K562 (cell line): ENCODE results near the gene SLC48A1. TPM values are rescaled to one million over a fixed set of nuclear protein-coding genes. Genes with fewer than 3 reads are reported as not detected.

Experiments
- GTF2A2 ChIP-seq: IDR thresholded peaks from 2 replicates; pipeline ENCODE4 v1.6.1; 2016; ENCODE audit warnings: mild to moderate bottlenecking, missing genetic modification characterization, missing compliant biosample characterization
- HDGF ChIP-seq: fragments of 450-650 bp; IDR thresholded peaks from 2 replicates; pipeline ENCODE4 v1.6.1; 2016
- HNRNPLL ChIP-seq: fragments of 200-400 bp; formaldehyde crosslinking; IDR thresholded peaks from 2 replicates; pipeline ENCODE4 v1.6.1; 2017; ENCODE audit warnings: low read length, low read depth, mild to moderate bottlenecking; ENCODE audit not compliant: poor library complexity, severe bottlenecking
- NCOR1 ChIP-seq: fragments of 450-650 bp; IDR thresholded peaks from 2 replicates; pipeline ENCODE4 v1.6.1; 2016; ENCODE audit warnings: mild to moderate bottlenecking, moderate library complexity
- PCBP1 ChIP-seq: fragments of 200-400 bp; formaldehyde crosslinking; IDR thresholded peaks from 2 replicates; pipeline ENCODE4 v1.6.1; 2018; ENCODE audit warnings: mild to moderate bottlenecking, low read depth, low read length; ENCODE audit not compliant: poor library complexity, severe bottlenecking
- YY1 ChIP-seq, 3 experiments: IDR thresholded peaks; 2 replicates each; pipeline ENCODE4 v1.6.1; 2011; ENCODE audit warnings: low read length in 2 of 3, mild to moderate bottlenecking in 2 of 3, moderate library complexity in 2 of 3, borderline replicate concordance in 1 of 3, control low read depth in 1 of 3, low read depth in 1 of 3; ENCODE audit not compliant: insufficient read depth in 3 of 3, insufficient replicate concordance in 2 of 3, control insufficient read depth in 1 of 3, insufficient read length in 1 of 3; ENCODE audit errors: extremely low read depth in 1 of 3
- ZNF124 ChIP-seq: sonication (generic); formaldehyde crosslinking; IDR thresholded peaks from 2 replicates; pipeline ENCODE4 v1.8.1; 2022; ENCODE audit warnings: missing genetic modification reagents
- polyA plus RNA-seq, 8 experiments: library from polyadenylated mRNA; depleted of rRNA in 4 of 8; stranded (reverse) in 5 of 8; unstranded in 3 of 8; fragments of >200 nt; fragmentation: Nextera tagmentation in 2 of 8; fragmentation: Illumina TruSeq in 1 of 8; extraction: Ambion mirVana in 2 of 8; extraction: Trizol in 1 of 8; gene quantifications; 2 replicates each; pipeline versions ENCODE4 v1.2.1 to v1.2.3, GENCODE V29; 2011 to 2014; ENCODE audit warnings: inconsistent platforms in 1 of 8, missing spikeins in 1 of 8
- total RNA-seq, 7 experiments: library from RNA; depleted of rRNA in 6 of 7; stranded (reverse); fragments of >200 nt in 6 of 7; fragmentation: Illumina TruSeq in 2 of 7; extraction: Trizol in 2 of 7; gene quantifications; 2 replicates each; pipeline versions ENCODE4 v1.2.1 to v1.2.3, GENCODE V29; 2011 to 2021; ENCODE audit warnings: low replicate concordance in 1 of 7
- TF ChIP-seq, protein P1 (sequence below): sonication (generic); formaldehyde crosslinking; IDR thresholded peaks from 2 replicates; pipeline ENCODE4 v1.8.1; 2023; ENCODE audit warnings: mild to moderate bottlenecking, missing genetic modification reagents
- TF ChIP-seq, protein P2 (sequence below): fragments of 450-650 bp; formaldehyde crosslinking; IDR thresholded peaks from 2 replicates; pipeline ENCODE4 v1.4.0; 2022; ENCODE audit warnings: mild to moderate bottlenecking, moderate library complexity
- TF ChIP-seq, protein P3 (sequence below), 3 experiments: fragments of 200-800 bp in 1 of 3; fragments of 250-450 bp in 1 of 3; fragments of 450-650 bp in 1 of 3; sonication (Bioruptor Pico) in 1 of 3; sonication (Bioruptor generic) in 1 of 3; formaldehyde crosslinking in 1 of 3; IDR thresholded peaks; 2 replicates each; pipeline versions ENCODE4 v1.6.1 to v1.8.0; 2016 to 2022; ENCODE audit warnings: mild to moderate bottlenecking in 2 of 3, missing genetic modification characterization in 2 of 3, missing compliant biosample characterization in 1 of 3, moderate library complexity in 1 of 3
- TF ChIP-seq, protein P4 (sequence below): fragments of 450-650 bp; IDR thresholded peaks from 2 replicates; pipeline ENCODE4 v1.6.1; 2017; ENCODE audit warnings: antibody characterized with exemption

The SLC48A1 gene
- total and polyA plus RNA-seq, 9 of the 15 experiments (the other 6 are each of a cell fraction or from before 2014, with no cell fraction given) = 10.7 to 37.5 (median 18.7) TPM

DNA sequence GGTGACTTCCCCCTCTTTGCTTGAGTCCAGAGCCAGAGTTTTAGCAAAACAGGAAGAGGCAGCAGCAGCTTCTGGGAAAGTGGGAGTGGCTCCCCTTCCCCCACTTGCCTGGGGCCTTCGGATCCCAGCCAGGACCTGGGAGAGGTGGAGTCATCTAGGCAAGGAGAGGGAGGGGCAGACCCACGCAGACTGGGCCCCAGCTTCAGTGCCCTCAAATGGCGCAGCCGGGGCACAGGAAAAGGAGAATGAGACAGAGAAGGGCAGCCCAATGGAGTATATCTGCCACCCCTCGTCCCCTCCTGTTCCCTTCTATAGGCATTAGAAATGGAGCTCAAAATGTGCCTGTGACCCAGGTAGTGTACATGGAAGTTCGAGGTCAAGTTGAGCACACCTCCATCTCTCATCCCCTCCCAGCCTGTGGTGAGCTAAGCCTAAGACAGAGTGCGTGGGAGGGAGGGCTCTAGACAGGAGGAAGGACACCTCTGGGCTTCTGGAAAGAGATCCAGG, 56.0 kb downstream of the SLC48A1 start (continued):
- TF ChIP-seq, protein P1, sequence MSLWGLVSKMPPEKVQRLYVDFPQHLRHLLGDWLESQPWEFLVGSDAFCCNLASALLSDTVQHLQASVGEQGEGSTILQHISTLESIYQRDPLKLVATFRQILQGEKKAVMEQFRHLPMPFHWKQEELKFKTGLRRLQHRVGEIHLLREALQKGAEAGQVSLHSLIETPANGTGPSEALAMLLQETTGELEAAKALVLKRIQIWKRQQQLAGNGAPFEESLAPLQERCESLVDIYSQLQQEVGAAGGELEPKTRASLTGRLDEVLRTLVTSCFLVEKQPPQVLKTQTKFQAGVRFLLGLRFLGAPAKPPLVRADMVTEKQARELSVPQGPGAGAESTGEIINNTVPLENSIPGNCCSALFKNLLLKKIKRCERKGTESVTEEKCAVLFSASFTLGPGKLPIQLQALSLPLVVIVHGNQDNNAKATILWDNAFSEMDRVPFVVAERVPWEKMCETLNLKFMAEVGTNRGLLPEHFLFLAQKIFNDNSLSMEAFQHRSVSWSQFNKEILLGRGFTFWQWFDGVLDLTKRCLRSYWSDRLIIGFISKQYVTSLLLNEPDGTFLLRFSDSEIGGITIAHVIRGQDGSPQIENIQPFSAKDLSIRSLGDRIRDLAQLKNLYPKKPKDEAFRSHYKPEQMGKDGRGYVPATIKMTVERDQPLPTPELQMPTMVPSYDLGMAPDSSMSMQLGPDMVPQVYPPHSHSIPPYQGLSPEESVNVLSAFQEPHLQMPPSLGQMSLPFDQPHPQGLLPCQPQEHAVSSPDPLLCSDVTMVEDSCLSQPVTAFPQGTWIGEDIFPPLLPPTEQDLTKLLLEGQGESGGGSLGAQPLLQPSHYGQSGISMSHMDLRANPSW (CRISPR knock-in tag) = 0 out of 2 replicates have a peak, but pooled peaks have one; percentile 81
- TF ChIP-seq ZNF124 (CRISPR knock-in tag) (no peak), NCOR1 (no peak), PCBP1 (no peak), YY1 (IDR thresholded peaks at IDR 0.05; ENCODE audit: borderline replicate concordance in 1 of 3, control insufficient read depth in 1 of 3, extremely low read depth in 1 of 3, insufficient read depth in 3 of 3, insufficient read length in 1 of 3, insufficient replicate concordance in 2 of 3, low read depth in 1 of 3, low read length in 2 of 3) (peak in 1 of 3 experiments; percentile 14), HDGF (0 out of 2 replicates have a peak, but pooled peaks have one; percentile 73), GTF2A2 (tag) (no peak), HNRNPLL (no peak)
- TF ChIP-seq, protein P2, sequence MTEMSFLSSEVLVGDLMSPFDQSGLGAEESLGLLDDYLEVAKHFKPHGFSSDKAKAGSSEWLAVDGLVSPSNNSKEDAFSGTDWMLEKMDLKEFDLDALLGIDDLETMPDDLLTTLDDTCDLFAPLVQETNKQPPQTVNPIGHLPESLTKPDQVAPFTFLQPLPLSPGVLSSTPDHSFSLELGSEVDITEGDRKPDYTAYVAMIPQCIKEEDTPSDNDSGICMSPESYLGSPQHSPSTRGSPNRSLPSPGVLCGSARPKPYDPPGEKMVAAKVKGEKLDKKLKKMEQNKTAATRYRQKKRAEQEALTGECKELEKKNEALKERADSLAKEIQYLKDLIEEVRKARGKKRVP (CRISPR knock-in tag) = no peak
- TF ChIP-seq, protein P3, sequence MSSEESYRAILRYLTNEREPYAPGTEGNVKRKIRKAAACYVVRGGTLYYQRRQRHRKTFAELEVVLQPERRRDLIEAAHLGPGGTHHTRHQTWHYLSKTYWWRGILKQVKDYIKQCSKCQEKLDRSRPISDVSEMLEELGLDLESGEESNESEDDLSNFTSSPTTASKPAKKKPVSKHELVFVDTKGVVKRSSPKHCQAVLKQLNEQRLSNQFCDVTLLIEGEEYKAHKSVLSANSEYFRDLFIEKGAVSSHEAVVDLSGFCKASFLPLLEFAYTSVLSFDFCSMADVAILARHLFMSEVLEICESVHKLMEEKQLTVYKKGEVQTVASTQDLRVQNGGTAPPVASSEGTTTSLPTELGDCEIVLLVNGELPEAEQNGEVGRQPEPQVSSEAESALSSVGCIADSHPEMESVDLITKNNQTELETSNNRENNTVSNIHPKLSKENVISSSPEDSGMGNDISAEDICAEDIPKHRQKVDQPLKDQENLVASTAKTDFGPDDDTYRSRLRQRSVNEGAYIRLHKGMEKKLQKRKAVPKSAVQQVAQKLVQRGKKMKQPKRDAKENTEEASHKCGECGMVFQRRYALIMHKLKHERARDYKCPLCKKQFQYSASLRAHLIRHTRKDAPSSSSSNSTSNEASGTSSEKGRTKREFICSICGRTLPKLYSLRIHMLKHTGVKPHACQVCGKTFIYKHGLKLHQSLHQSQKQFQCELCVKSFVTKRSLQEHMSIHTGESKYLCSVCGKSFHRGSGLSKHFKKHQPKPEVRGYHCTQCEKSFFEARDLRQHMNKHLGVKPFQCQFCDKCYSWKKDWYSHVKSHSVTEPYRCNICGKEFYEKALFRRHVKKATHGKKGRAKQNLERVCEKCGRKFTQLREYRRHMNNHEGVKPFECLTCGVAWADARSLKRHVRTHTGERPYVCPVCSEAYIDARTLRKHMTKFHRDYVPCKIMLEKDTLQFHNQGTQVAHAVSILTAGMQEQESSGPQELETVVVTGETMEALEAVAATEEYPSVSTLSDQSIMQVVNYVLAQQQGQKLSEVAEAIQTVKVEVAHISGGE (CRISPR knock-in tag; IDR thresholded peaks at IDR 0.05) = no peak; a peak in 1 of 6 replicates
- TF ChIP-seq, protein P4, sequence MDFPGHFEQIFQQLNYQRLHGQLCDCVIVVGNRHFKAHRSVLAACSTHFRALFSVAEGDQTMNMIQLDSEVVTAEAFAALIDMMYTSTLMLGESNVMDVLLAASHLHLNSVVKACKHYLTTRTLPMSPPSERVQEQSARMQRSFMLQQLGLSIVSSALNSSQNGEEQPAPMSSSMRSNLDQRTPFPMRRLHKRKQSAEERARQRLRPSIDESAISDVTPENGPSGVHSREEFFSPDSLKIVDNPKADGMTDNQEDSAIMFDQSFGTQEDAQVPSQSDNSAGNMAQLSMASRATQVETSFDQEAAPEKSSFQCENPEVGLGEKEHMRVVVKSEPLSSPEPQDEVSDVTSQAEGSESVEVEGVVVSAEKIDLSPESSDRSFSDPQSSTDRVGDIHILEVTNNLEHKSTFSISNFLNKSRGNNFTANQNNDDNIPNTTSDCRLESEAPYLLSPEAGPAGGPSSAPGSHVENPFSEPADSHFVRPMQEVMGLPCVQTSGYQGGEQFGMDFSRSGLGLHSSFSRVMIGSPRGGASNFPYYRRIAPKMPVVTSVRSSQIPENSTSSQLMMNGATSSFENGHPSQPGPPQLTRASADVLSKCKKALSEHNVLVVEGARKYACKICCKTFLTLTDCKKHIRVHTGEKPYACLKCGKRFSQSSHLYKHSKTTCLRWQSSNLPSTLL = no peak
